A549 (cell line): ENCODE measurements around the gene RTP5. TPM values are rescaled to one million over a fixed set of nuclear protein-coding genes. Genes with fewer than 3 reads are reported as not detected.

Experiments
- ATAC-seq, 2 experiments: fragments of 200-7000 bp in 1 of 2; fragments of >200 bp in 1 of 2; cut with Nextera tagmentation in 1 of 2; cut with Tn5 transposase in 1 of 2; 3 replicates each; pipeline versions ENCODE4 v1.8.0 to v1.9.1; 2018 to 2020; ENCODE audit warnings: mild to moderate bottlenecking in 1 of 2, moderate library complexity in 1 of 2
- CTCF ChIA-PET: fragments of 300-600 bp; sonication (Branson Sonifier 250); formaldehyde crosslinking; extraction: SDS; loops from one replicate; lab custom pipeline; 2021; ENCODE audit warnings: antibody characterized with exemption, inconsistent platforms; lab: Yijun Ruan, JAX
- POLR2A ChIA-PET: fragments of 350-600 bp; formaldehyde crosslinking; extraction: SDS; loops from one replicate; lab custom pipeline; 2021; ENCODE audit warnings: antibody characterized with exemption, inconsistent platforms; lab: Yijun Ruan, JAX
- DNase-seq, 2 experiments: peaks; one replicate each; pipeline versions ENCODE4 v3.0.0 to v3.0.0-alpha.2; 2011 to 2016; ENCODE audit warnings: low read depth in 1 of 2, low spot score in 1 of 2
- FAIRE-seq: peaks from 2 replicates; lab custom pipeline; 2011; peaks lifted over from hg19 to GRCh38; lab: Jason Lieb, UNC
- H3K27ac ChIP-seq, 2 experiments: fragments of >200 bp; sonication (Bioruptor Twin); formaldehyde crosslinking; 3 replicates each; pipeline ENCODE4 v1.5.1; 2016 to 2017
- H3K4me1 ChIP-seq: fragments of >200 bp; sonication (Bioruptor Twin); formaldehyde crosslinking; 3 replicates; pipeline ENCODE4 v1.6.1; 2016
- H3K4me2 ChIP-seq: fragments of >200 bp; sonication (Bioruptor Twin); formaldehyde crosslinking; 3 replicates; pipeline ENCODE4 v1.6.1; 2016
- H3K4me3 ChIP-seq: fragments of >200 bp; sonication (Bioruptor Twin); formaldehyde crosslinking; 3 replicates; pipeline ENCODE4 v1.5.1; 2016
- H3K9me3 ChIP-seq: fragments of >200 bp; sonication (Bioruptor Twin); formaldehyde crosslinking; 3 replicates; pipeline ENCODE4 v1.6.1; 2016
- BCL3 ChIP-seq: fragments of >200 bp; sonication (Bioruptor Twin); formaldehyde crosslinking; IDR thresholded peaks from 3 replicates; pipeline ENCODE4 v1.6.1; 2016
- BHLHE40 ChIP-seq: IDR thresholded peaks from 2 replicates; pipeline ENCODE4 v1.6.1; 2012; ENCODE audit warnings: low read depth, low read length, inconsistent platforms
- CBX2 ChIP-seq: fragments of 200-600 bp; sonication (generic); IDR thresholded peaks from 2 replicates; pipeline ENCODE4 v1.6.1; 2016; ENCODE audit warnings: low read depth, mild to moderate bottlenecking, borderline replicate concordance
- CBX8 ChIP-seq: fragments of 200-600 bp; sonication (generic); IDR thresholded peaks from 2 replicates; pipeline ENCODE4 v1.6.1; 2016
- CEBPB ChIP-seq, 2 experiments: fragments of >200 bp in 1 of 2; sonication (Bioruptor Twin) in 1 of 2; formaldehyde crosslinking in 1 of 2; IDR thresholded peaks; 2 replicates each; pipeline ENCODE4 v1.6.1; 2012 to 2016
- CTCF ChIP-seq: fragments of >200 bp; sonication (Bioruptor Twin); formaldehyde crosslinking; IDR thresholded peaks from 3 replicates; pipeline ENCODE4 v1.5.1; 2016
- FOSB ChIP-seq: fragments of 250-450 bp; sonication (Bioruptor Pico); IDR thresholded peaks from 2 replicates; pipeline ENCODE4 v1.5.0; 2020; ENCODE audit warnings: mild to moderate bottlenecking, moderate library complexity
- HES2 ChIP-seq: fragments of >200 bp; sonication (Bioruptor Twin); formaldehyde crosslinking; IDR thresholded peaks from 2 replicates; pipeline ENCODE4 v1.6.1; 2016
- HOXB13 ChIP-seq: fragments of 250-450 bp; sonication (Bioruptor Pico); IDR thresholded peaks from 2 replicates; pipeline ENCODE4 v1.5.0; 2020; ENCODE audit warnings: low read depth, mild to moderate bottlenecking, moderate library complexity
- KDM1A ChIP-seq: fragments of 200-600 bp; sonication (generic); IDR thresholded peaks from 2 replicates; pipeline ENCODE4 v1.6.1; 2016; ENCODE audit warnings: low read depth, mild to moderate bottlenecking
- MAX ChIP-seq: IDR thresholded peaks from 2 replicates; pipeline ENCODE4 v1.6.1; 2012
- MAZ ChIP-seq: fragments of 150-350 bp; IDR thresholded peaks from 2 replicates; pipeline ENCODE4 v1.6.1; 2014; ENCODE audit warnings: antibody characterized with exemption, low read depth, low read length, borderline replicate concordance
- NR3C1 ChIP-seq: fragments of >200 bp; sonication (Bioruptor Twin); formaldehyde crosslinking; IDR thresholded peaks from 3 replicates; pipeline ENCODE4 v1.6.1; 2017
- POLR2A ChIP-seq: IDR thresholded peaks from 2 replicates; pipeline ENCODE4 v1.6.1; 2012; ENCODE audit warnings: mild to moderate bottlenecking, low read length
- REST ChIP-seq: fragments of 200-600 bp; sonication (generic); IDR thresholded peaks from 2 replicates; pipeline ENCODE4 v1.6.1; 2016; ENCODE audit warnings: antibody characterized with exemption, mild to moderate bottlenecking, moderate library complexity
- SREBF2 ChIP-seq: fragments of 450-650 bp; IDR thresholded peaks from 2 replicates; pipeline ENCODE4 v1.6.1; 2014; ENCODE audit warnings: mild to moderate bottlenecking, moderate library complexity
- TFCP2L1 ChIP-seq: fragments of 250-450 bp; sonication (Bioruptor Pico); IDR thresholded peaks from 2 replicates; pipeline ENCODE4 v1.5.0; 2021; ENCODE audit warnings: mild to moderate bottlenecking
- TP53 ChIP-seq: fragments of 250-450 bp; sonication (Bioruptor Pico); IDR thresholded peaks from 2 replicates; pipeline ENCODE4 v1.5.0; 2021; ENCODE audit warnings: mild to moderate bottlenecking, moderate library complexity
- ZSCAN20 ChIP-seq: fragments of 250-450 bp; sonication (Bioruptor Pico); IDR thresholded peaks from 2 replicates; pipeline ENCODE4 v1.8.0; 2022; ENCODE audit warnings: mild to moderate bottlenecking, moderate library complexity
- WGBS: methylation state at CpG from one replicate; pipeline ENCODE4 v1.1.6; 2017; ENCODE audit errors: missing lambda C conversion rate; 5-methylcytosine and 5-hydroxymethylcytosine counted together
- polyA plus RNA-seq, 4 experiments: library from polyadenylated mRNA; depleted of rRNA in 3 of 4; stranded (reverse); fragments of >200 nt; fragmentation: RNase III in 1 of 4; extraction: RNeasy Plus Mini Kit Qiagen cat#74134 plus additional on column Dnase treatment in 1 of 4; gene quantifications; 2 replicates in 3 of 4; 3 replicates in 1 of 4; pipeline ENCODE4 v1.2.3, GENCODE V29; 2011 to 2017

The RTP5 gene
- polyA plus RNA-seq, 2 of the 4 experiments (the other 2 are of a cell fraction), result not detected

- Histone ChIP-seq H3K27ac (no peak overlapping the region), H3K4me2 (no peak overlapping the region), H3K4me3 (no peak overlapping the region), H3K4me1 (no peaks in the 10 kb centered on the region), H3K9me3 (no peaks in the 10 kb centered on the region)
- CTCF ChIA-PET, result interaction anchor here (1.2 to 1.3 kb wide), 2 partner anchors 17 to 27 kb away, joined by 4 read pairs; no protein-coding TSS in a partner anchor
- FAIRE-seq (no peak), ATAC-seq (no peak), DNase-seq (no peak)
- WGBS, result 85% methylated on average over 7 of the region's 26 CpGs
- POLR2A ChIA-PET, result no interaction called here
- TF ChIP-seq ZSCAN20 (CRISPR knock-in tag), result no peak
- no peak for TF ChIP-seq BCL3
- TF ChIP-seq BHLHE40, result no peak
- no peak for TF ChIP-seq CBX2
- TF ChIP-seq CBX8, result no peak
- TF ChIP-seq MAX, result no peak
- no peak for TF ChIP-seq FOSB (CRISPR knock-in tag)
- TF ChIP-seq HOXB13 (CRISPR knock-in tag), result no peak
- no peak for TF ChIP-seq NR3C1
- TF ChIP-seq TP53 (CRISPR knock-in tag), result no peak
- no peak for TF ChIP-seq TFCP2L1 (CRISPR knock-in tag)
- TF ChIP-seq POLR2A, result no peak
- no peak for TF ChIP-seq KDM1A
- no peak for TF ChIP-seq REST
Observed at GRCh38 chr2:241851325-241852115, 18.0 kb upstream of the RTP5 start.

GRCh38 chr2:241852116-241852980 lies 17.2 kb upstream of the RTP5 start:
- ATAC-seq (no peak), DNase-seq (no peak), FAIRE-seq (no peak)
- Histone ChIP-seq H3K9me3 (no peaks in the 10 kb centered on the region), H3K4me3 (no peak overlapping the region), H3K4me2 (no peak overlapping the region), H3K27ac (no peak overlapping the region)
- 84% methylated on average over 25 of the region's 39 CpGs for WGBS
- ChIA-PET CTCF (interaction anchor here (1.3 to 1.9 kb wide), 2 partner anchors 8 to 26 kb away, joined by 4 to 5 read pairs; no protein-coding TSS in a partner anchor), POLR2A (no interaction called here)
- TF ChIP-seq CEBPB (IDR thresholded peaks at IDR 0.05) (no peak), BHLHE40 (no peak), SREBF2 (no peak), HES2 (no peak), CTCF (no peak), MAZ (no peak), TFCP2L1 (CRISPR knock-in tag) (no peak)
- TF ChIP-seq, all 56 proteins: peak for 0
- H3K4me1 ChIP-seq, result no peaks in the 10 kb centered on the region
